NOMO-1 treated with DMSO at 0.1 percent for 48 hours (cell line): Measurements from ENCODE around the gene FJX1.
"Not testable (repeated sequence)": the region's sequence is repeated elsewhere in the genome, so short reads cannot be mapped to it uniquely, and the experiment has no call there.

Experiments used
- DNase-seq: peaks from one replicate; lab custom pipeline; 2025; ENCODE audit not compliant: unreplicated experiment; lab: John Stamatoyannopoulos, UW

Gene FJX1

GRCh38 chr11:35663408-35663702, 45.1 kb downstream of the FJX1 start:
- DNase-seq, result no peak

DNA sequence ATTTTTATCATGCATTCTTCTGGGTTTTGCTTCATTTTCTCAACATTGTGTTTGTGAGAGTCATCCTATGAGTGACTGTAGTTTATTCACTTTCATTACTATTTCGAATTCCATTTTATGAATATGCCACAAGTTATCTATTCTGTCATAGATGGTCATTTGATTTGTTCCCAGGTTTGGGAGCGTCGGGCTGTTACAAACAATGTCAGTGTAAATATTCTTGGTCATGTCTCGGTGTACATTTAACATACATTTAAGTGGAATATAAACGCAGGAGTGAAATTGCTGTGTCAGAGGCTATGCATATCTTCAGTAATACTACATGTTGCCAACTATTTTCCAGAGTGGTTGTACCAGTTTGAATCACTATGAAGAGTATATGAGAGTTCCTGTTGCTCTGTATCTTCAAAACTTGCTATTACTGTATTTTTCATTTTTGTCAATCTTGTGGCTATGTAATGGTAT, 46.7 kb downstream of the FJX1 start:
- DNase-seq, result no peak

DNA sequence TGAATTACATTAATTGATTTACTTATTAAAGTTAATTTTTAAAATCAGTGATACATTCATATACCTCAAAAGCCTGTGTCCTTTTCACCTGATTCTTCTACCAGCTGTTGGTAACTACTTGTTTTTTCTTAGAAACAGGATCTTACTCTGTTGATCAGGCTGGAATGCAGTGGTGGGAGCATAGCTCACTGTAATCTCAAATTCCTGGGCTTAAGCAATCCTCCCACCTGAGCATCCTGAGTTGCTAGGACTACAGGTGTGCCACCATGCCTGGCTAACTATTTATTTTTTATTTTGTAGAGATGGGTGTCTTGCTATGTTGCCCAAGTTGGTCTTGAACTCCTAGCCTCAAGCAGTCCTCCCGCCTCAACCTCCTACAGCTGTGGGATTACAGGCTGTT, 49.0 kb downstream of the FJX1 start:
- DNase-seq, result no peak

DNA sequence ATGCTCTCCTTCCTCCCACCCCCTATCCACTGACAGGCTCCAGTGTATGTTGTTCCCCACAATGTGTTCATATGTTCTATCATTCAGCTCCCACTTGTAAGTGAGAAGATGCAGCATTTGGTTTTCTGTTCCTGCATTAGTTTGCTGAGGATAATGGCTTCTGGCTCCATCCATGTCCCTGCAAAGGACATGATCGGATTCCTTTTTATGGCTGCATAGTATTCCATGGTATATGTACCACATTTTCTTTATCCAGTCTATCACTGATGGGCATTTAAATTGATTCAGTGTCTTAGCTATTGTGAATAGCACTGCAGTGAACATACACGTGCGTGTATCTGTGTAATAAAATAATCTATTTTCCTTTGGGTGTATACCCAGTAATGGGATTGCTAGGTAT, 50.1 kb downstream of the FJX1 start:
- not testable (repeated sequence) for DNase-seq
